Occipital lobe (tissue), 2 donors: Measurements from ENCODE around the gene CHID1. TPM values are rescaled to one million over a fixed set of nuclear protein-coding genes. Genes with fewer than 3 reads are reported as not detected.

Experiments
- DNase-seq: peaks from one replicate; lab custom pipeline; 2025; lab: John Stamatoyannopoulos, UW
- total RNA-seq: library from RNA; depleted of rRNA; stranded (reverse); fragments of >200 nt; gene quantifications from one replicate; pipeline ENCODE4 v1.2.3, GENCODE V29; 2014

CHID1 gene
- total RNA-seq, 1 donor from 2014 or later = 20.9 TPM

GRCh38 chr11:837189-837989 lies 73.2 kb downstream of the CHID1 start:
- no peak for DNase-seq

GRCh38 chr11:836700-837099 lies 73.9 kb downstream of the CHID1 start:
- DNase-seq = no peak

DNA sequence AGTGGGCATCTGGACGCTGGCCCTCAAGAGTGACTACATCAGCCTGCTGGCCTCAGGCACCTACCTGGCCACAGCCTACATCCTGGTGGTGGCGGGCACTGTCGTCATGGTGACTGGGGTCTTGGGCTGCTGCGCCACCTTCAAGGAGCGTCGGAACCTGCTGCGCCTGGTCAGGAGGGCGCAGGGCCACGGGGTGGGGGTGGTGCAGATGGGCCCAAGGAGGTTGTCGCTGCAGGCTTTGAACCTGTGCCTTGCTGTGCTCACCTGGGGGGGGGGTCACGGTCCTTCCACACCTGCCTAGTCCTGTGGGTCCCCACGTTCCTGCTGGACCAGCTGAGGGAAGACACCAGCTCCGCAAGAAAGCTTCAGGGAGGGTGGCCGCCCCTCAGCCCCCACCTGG lies 74.3 kb downstream of the CHID1 start:
- DNase-seq = no peak

DNA sequence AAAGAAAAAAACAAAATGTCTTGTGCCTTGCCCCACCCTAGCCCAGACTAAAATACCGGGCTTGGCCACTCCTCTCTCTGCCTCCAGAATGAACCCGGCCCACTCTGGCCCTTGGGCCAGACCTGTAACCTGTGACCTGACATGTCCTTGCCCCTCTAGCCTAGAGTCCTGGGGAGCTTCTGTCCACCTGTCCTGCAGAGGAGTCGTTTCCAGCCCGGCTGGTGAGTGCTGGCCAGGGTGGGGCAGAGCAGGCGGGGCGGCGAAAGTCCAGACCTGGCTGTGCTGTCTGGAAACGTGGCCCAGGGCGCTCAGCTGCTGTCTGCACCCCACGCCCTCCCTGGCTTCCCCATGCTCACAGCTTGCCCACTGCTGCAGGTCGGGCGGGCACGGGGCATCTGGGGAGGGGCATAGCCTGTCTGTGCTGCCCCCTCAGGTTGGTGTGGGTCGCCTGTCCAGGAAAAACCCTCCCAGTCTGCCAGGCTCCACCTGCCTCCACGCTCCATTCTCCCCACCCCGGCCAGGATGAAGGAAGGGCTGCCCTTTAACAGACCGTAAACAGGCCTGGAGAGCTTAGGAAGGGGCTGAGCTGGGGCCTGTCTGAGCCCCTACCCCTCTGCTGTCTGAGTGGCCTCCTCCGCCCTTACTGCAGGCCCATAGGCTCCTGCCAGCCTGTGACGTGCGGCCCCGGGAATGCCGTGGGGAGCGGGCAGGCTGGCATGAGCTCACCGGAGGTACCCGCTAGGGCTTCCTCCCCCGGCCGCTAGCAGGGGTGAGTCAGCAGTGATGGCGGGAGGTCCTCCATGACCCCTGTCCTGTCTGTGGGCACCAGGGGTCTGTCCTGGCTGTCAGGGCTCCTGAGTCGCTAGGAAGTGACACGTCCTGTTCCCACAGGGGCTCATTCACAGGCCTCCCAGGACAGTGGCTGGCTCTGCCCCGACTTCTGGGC lies 76.0 kb downstream of the CHID1 start:
- no peak for DNase-seq

- no peak for DNase-seq
Observed at GRCh38 chr11:833849-834311, 76.7 kb downstream of the CHID1 start.

GRCh38 chr11:833114-833791 lies 77.4 kb downstream of the CHID1 start:
- no peak for DNase-seq

GRCh38 chr11:832529-833113 lies 78.0 kb downstream of the CHID1 start, which contains the start of gene CD151:
TSS of gene CD151 (plus strand) at chr11:832952. CDS start at chr11:836070, 3,118 bp downstream.
- DNase-seq = peak; percentile 23

DNA sequence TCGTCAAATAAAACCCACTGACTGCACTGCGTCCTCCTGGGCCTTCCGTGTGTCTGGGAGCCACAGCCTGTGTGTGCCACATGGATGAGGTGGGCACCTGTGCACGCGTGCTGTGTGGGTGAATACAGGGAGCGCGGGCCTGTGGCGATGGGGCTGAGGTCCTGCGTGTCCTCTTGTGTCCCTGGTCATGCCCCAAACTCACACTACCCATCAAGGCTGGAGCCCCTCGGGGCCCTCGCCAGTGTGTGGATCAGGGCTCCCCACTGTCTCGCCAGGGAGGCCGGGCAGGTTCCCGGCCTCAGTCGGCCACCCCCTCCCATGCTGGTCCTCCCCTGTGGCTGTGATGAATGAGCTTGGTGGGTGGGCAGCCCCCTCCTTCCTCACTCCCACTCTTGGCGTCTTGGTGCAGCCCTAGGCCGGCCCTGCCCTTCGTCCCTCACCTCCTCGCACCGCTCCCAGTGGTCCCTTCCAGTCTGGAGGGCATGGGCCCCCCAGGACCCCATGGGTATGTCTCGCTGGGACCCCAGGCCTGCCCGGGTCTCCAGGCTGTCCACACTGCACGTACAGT lies 78.6 kb downstream of the CHID1 start:
- DNase-seq = no peak

GRCh38 chr11:831118-831864 lies 79.3 kb downstream of the CHID1 start:
- no peak for DNase-seq

DNA sequence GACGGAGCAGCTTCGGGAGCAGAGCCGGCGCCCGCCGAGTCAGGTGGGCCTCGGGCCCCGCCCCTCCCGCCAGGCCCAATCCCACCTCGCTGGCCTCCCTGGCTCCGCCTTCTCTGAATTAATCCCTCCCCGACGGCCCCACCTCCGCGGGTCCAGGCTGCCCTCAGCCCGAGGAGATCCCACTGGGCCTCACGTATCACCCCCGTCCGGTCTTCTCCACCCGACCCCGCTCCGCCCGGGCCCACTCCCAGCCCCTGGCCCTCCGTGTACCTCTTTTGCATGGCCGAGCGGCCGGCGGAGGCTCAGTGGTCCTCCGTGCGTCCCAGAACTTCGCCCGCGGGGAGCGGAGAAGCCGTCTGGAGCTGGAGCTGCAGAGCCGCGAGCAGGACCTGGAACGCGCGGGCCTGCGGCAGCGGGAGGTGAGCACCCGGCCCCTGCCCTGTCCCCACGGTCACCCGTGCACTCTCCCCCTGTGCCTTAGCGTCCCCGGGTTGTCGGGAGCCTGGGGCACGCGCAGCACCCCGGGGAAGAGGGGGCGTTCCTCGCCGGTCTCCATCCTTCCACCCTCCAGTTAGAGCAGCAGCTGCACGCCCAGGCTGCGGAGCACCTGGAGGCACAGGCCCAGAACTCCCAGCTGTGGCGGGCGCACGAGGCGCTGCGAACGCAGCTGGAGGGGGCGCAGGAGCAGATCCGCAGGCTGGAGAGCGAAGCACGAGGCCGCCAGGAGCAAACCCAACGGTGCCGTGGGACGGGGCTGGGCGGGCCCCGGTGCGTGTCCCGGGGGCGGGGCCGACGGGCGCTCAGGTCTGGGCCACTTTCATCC lies 80.1 kb downstream of the CHID1 start:
- no peak for DNase-seq

GRCh38 chr11:829847-830294 lies 80.7 kb downstream of the CHID1 start:
- no peak for DNase-seq

- DNase-seq = no peak
Observed at GRCh38 chr11:829176-829846, 81.3 kb downstream of the CHID1 start.

DNA sequence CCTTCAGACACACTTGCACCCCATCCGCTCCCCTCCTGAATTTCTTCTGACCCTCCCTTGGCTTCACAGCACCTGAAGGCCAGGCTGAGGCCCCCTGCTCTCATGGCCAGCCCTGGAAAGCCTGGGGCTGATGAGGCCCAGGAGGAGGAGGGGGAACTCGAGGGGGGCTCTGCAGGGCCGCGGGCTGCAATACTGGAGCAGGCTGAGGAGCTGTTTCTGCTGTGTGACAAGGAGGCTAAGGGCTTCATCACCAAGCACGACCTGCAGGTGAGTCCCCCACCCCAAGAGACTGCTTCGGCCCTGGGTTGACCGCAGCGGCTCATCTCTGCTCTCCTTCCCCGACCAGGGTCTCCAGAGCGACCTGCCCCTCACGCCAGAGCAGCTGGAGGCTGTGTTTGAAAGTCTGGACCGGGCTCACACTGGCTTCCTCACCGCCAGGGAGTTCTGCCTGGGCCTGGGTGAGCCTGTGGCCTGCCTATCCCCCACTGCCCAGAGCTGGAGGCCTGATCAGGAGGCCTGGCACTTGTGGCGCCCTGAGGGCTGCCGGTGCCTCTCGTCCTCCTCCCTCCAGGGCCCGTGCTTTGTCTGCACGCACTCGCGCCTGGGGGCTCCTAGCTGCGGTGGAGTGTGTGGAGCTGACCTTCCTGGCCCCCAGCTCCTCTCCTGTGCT lies 82.0 kb downstream of the CHID1 start:
- DNase-seq = no peak

DNA sequence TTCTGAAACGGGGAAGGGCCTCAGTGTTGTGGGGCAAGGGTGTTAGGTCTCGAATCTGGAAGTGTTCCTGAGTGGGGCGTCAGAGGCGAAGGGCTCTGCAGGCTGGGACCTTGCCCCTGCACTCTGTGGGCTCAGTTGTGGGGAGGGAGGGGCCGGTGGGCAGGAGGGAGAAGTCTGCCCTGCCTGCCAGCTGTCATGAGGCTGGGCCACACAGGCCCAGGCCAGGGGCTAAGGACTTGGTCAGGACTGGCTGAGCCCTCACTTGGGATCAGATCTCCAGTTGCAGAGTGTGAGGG lies 82.8 kb downstream of the CHID1 start, which contains the start of gene CRACR2B:
TSS of gene CRACR2B (plus strand) at position 23 of the 296 bp plus-strand sequence. CDS start 689 bp downstream, outside the sequence.
- DNase-seq = no peak

- DNase-seq = no peak
Observed at GRCh38 chr11:827146-827896, 83.3 kb downstream of the CHID1 start.

DNA sequence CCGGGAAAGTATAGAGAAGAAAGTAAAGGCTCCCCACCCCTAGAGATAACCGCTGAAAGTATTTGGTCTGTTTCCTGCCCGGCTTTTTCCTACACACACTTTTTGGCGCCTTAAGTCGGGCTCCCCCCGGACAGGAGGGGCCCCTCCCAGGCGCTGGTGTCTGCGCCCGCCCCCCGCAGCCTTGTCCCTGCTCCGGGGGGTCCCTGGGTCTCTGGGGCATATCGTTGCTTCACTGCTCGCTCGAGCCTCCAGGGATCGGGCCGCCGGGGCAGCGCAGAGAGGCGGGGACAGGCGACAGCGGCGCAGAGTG lies 83.8 kb downstream of the CHID1 start:
- no peak for DNase-seq

- DNase-seq = no peak
Observed at GRCh38 chr11:826227-826621, 84.4 kb downstream of the CHID1 start.
